ENCODE measurements around the gene HBZ.

Gene HBZ

GRCh38 chr16:133716-134115 lies 18.7 kb upstream of the HBZ start:
- TF ChIP-seq CTCF (conservative IDR thresholded peaks at IDR 0.05; ENCODE audit: low read depth, low read length) = no peak
- DNase-seq (ENCODE audit: low read depth) = no peak
- no peak overlapping the region for H3K4me3 ChIP-seq (ENCODE audit: low read length)

GRCh38 chr16:138049-138417 lies 14.4 kb upstream of the HBZ start:
- H3K4me3 ChIP-seq (ENCODE audit: low read length) = peak overlapping the region; percentile 69
- no peak for TF ChIP-seq CTCF (conservative IDR thresholded peaks at IDR 0.05; ENCODE audit: low read depth, low read length)
- DNase-seq (ENCODE audit: low read depth) = no peak

- no peak for DNase-seq (ENCODE audit: low read depth)
- TF ChIP-seq CTCF (conservative IDR thresholded peaks at IDR 0.05; ENCODE audit: low read depth, low read length) = no peak
These were observed 12.1 kb upstream of the HBZ start for GRCh38 chr16:140175-140857.

GRCh38 chr16:142405-142967 lies 10.0 kb upstream of the HBZ start:
- no peak overlapping the region for H3K4me3 ChIP-seq (ENCODE audit: low read length)
- DNase-seq (ENCODE audit: low read depth) = no peak
- no peak for TF ChIP-seq CTCF (conservative IDR thresholded peaks at IDR 0.05; ENCODE audit: low read depth, low read length)

More at GRCh38 chr16:140175-140857, 12.1 kb upstream of the HBZ start:
- no peak overlapping the region for H3K4me3 ChIP-seq (ENCODE audit: low read length)

GRCh38 chr16:143047-143446 lies 9.4 kb upstream of the HBZ start:
- no peak overlapping the region for H3K4me3 ChIP-seq (ENCODE audit: low read length)
- no peak for DNase-seq (ENCODE audit: low read depth)
- TF ChIP-seq CTCF (conservative IDR thresholded peaks at IDR 0.05; ENCODE audit: low read depth, low read length) = no peak

GRCh38 chr16:143456-143855 lies 9.0 kb upstream of the HBZ start:
- no peak for DNase-seq (ENCODE audit: low read depth)
- no peak for TF ChIP-seq CTCF (conservative IDR thresholded peaks at IDR 0.05; ENCODE audit: low read depth, low read length)
- H3K4me3 ChIP-seq (ENCODE audit: low read length) = no peak overlapping the region

- no peak for TF ChIP-seq CTCF (conservative IDR thresholded peaks at IDR 0.05; ENCODE audit: low read depth, low read length)
- H3K4me3 ChIP-seq (ENCODE audit: low read length) = no peak overlapping the region
- DNase-seq (ENCODE audit: low read depth) = no peak
These were observed 7.6 kb upstream of the HBZ start for GRCh38 chr16:144797-145252.
